ENCODE measurements around the gene OR2V2.
"Not testable (repeated sequence)": the region's sequence is repeated elsewhere in the genome, so short reads cannot be mapped to it uniquely, and the experiment has no call there.

Gene OR2V2

GRCh38 chr5:181169459-181170236 is 22.3 kb downstream of the OR2V2 start:
- peak; percentile 55 for DNase-seq (ENCODE audit: low read depth)

GRCh38 chr5:181170237-181170825 is 22.9 kb downstream of the OR2V2 start:
- DNase-seq (ENCODE audit: low read depth): no peak

- no peak for DNase-seq (ENCODE audit: low read depth)
Measured at GRCh38 chr5:181170996-181171395, 23.6 kb downstream of the OR2V2 start.

DNA sequence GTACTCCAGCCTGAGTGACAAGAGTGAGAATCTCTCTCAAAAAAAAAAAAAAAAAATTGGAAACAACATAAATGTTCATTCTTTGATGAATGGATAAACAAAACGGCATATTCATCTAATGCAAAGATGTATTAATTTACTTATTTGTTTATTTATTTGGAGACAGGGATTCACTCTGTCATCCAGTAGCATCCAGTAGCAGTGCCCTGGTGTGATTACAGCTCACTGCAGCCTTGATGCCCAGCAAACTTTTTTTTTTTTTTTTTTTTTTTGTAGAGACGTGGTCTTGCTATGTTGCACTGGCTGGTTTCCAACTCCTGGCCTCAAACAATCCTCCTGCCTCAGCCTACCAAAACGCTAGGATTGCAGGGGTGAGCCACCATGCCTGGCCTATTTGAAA is 24.4 kb downstream of the OR2V2 start:
- no peak for DNase-seq (ENCODE audit: low read depth)

DNA sequence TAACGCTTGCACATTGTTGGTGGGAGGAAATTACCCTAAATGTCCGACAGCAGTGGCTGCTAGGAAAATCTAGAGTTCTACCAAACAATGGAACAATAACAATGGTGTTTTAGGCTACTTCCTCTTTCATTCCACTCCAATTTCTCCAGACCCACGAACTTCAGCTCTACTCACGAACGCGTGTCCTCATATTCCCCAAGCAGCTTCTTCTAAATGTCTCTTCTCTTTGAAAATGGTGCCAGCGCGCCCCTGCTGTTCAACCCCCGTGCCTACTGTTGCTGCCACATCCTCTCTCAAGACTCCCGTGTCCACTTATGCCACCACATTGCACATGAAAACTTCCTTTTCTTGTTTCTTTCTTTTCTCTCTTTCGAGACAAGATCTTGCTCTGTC is 25.6 kb downstream of the OR2V2 start:
- no peak for DNase-seq (ENCODE audit: low read depth)

- DNase-seq (ENCODE audit: low read depth): no peak
Measured at GRCh38 chr5:181173420-181174342, 26.3 kb downstream of the OR2V2 start.

GRCh38 chr5:181176254-181176952 is 29.0 kb downstream of the OR2V2 start:
- no peak for DNase-seq (ENCODE audit: low read depth)

- not testable (repeated sequence) for DNase-seq (ENCODE audit: low read depth)
Measured at GRCh38 chr5:181177559-181177958, 30.2 kb downstream of the OR2V2 start.

DNA sequence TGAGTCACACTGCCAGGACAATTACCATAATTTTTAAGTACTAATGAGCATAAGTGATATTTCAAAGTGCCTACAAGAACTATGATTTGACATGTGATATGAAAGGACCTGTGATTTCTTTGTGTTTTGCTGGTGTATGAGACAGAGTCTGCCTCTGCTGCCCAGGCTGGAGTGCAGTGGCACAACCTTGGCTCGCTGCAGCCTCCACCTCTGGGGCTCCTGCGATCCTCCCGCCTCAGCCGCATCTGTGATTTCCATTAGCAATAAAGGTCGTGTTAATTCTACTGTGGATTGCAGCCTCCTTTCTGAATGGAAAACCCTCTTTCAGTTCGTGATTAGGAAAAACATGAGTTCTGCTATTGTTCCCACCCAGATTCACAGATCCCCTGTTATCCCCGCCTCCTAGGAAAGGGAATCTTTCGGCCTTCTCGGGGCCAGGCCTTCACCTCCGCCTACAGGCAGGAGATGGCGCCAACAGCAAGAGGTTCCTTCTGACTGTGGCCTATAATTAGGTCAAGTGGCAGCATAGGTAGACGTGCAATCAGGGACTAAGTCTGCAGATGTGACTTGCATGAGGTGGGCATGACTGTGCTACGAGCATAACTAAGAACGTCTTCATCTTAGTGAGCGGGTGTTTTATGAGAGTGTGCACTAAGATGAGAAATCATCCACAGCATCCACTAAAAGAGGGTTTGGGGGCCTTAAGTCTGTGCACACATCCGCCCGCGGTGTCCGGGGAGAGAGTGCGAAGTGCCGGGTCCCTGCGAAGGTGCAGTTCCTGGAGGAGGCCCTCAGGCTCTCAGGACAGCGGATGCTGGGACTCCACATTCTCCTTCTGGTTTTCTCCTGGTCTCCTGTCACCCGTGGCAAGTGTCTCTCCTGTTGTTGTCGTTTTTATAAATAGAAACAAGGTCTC is 34.5 kb downstream of the OR2V2 start:
- DNase-seq (ENCODE audit: low read depth): peak; percentile 62

GRCh38 chr5:181182651-181183050 is 35.3 kb downstream of the OR2V2 start:
- no peak for DNase-seq (ENCODE audit: low read depth)

DNA sequence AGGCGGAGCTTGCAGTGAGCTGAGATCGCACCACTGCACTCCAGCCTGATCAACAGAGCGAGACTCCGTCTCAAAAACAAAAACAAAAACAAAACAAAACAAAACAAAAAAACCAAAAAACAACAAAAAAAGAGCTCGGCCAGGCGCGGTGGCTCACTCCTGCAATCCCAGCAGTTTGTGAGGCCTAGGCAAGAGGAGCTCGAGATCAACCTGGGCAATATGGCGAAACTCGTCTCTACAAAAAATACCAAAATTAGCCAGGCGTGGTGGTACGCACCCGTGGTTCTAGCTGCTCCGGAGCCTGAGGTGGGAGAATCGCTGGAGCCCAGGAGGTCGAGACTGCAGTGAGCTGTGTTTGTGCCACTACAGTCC is 37.4 kb downstream of the OR2V2 start:
- no peak for DNase-seq (ENCODE audit: low read depth)

- no peak for DNase-seq (ENCODE audit: low read depth)
Measured at GRCh38 chr5:181185560-181185959, 38.2 kb downstream of the OR2V2 start.

DNA sequence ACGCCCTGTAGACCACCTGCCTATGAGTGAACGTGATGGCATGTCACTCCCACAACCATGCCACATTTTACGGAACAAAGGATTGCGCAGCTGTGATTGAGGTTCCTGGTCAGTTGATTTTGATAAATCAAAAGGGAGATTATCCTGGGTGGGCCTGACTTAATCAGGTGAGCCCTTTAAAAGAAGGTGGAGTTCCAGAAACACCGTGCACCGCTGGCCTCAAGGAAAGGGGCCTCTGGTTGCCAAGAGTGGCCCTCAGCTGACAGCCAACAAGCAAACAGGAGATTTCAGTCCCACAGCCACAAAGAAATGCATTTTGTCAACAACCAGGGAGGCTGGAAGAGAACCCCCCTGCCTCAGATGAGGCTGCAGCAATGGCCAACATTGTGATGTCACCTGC is 38.6 kb downstream of the OR2V2 start:
- DNase-seq (ENCODE audit: low read depth): no peak

DNA sequence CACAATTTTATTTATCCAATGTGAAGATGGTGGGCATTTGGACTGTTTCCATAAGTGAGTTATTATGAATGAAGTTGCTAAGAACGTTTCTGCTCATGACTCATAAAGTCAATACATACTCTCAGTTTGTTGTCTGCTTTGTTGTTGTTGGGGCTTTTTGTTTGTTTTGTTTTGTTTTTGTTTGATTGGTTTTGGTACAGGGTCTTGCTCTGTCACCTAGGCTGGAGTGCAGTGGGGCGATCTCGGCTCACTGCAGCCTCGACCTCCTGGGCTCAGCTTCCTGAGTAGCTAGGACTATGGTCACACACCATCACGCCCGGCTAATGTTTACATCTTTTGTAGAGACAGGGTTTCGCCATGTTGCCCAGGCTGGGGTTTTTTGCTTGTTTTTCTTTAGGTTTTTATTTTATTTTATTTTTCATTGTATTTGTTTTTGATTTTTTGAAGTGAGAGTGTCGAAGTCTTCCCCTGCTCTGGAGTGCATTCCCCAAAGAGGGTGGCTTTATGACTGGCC is 39.7 kb downstream of the OR2V2 start:
- DNase-seq (ENCODE audit: low read depth): no peak

DNA sequence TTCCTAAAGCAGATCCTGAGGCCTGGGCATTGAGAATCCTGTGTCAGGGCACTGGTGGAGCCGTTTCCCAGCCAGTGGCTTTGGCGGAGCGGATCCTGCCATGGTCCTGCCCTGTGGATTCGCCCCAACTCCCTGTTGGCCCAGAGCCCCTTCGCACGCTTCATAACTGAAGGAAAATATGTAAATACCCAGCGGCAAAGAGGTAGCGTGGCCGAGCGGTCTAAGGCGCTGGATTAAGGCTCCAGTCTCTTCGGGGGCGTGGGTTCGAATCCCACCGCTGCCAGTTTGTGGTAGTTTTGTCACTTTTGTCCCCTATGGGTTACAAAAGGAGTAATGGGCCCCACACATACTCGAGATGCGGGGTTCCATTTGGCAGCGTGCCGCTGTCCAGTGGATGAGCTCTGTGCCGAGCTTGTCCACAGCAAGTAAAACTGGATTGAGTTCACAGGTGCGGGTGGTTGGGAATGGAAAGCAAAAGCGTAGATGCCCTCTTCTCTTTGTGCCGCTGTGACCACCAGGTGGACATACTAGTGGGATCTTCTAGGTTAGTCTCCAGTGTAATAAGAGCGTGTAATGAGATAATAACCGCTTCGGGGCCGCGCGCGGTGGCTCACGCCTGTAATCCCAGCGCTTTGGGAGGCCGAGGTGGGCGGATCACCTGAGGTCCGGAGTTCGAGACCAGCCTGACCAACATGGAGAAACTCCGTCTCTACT is 40.3 kb downstream of the OR2V2 start:
- DNase-seq (ENCODE audit: low read depth): no peak

- peak; percentile 63 for DNase-seq (ENCODE audit: low read depth)
Measured at GRCh38 chr5:181188700-181189362, 41.4 kb downstream of the OR2V2 start.

DNA sequence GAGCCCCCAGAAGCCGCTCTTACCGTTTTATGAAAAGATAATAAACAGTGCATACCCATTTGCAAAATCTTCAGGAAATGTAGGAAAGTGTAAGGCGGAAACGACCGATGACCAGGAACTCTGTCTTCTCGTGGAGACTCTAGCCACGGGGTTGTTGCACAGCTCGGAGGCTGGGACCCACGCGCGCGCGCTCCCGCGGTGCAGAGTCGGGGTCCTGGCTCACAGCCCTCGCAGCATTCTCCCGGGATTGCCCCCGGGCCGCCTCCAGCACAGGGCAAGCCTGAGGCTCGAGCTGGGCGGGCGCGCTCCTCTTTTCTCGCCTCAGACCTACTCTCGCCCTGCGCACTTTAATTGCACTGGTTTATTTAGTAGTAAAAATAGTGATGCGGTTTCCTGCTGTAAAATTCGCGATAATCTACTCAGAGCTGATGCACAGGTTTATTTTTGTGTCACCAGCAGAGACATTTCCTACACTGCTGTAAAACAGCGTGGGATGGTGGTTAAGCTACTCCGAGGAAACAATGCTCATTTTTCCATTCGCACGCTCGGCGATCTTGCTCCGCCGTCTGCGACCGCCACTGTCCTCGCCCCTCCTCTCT is 42.1 kb downstream of the OR2V2 start:
- peak; percentile 38 for DNase-seq (ENCODE audit: low read depth)

GRCh38 chr5:181189962-181190710 is 42.8 kb downstream of the OR2V2 start:
- no peak for DNase-seq (ENCODE audit: low read depth)

All from T follicular helper cell (primary cell).